Psoas muscle (tissue), 8 donors: Measurements from ENCODE around the gene SLC35F4. TPM values are rescaled to one million over a fixed set of nuclear protein-coding genes. Genes with fewer than 3 reads are reported as not detected.

Source experiments
- ATAC-seq, 4 donors: fragments of 200-7000 bp; cut with Tn5 transposase; one replicate each; pipeline ENCODE4 v1.9.1; 2020; ENCODE audit warnings: moderate library complexity in 3 of 4, mild to moderate bottlenecking in 2 of 4
- DNase-seq, 2 donors: peaks; one replicate each; pipeline ENCODE4 v3.0.0-alpha.2; 2020
- H3K27ac ChIP-seq: fragments of 200-600 bp; one replicate; pipeline ENCODE4 v1.8.0; 2022
- H3K27me3 ChIP-seq, 3 donors: fragments of 200-600 bp in 1 of 3; one replicate each; pipeline versions ENCODE4 v1.6.1 to v1.8.0; 2013 to 2022; ENCODE audit warnings: low read length in 2 of 3, mild to moderate bottlenecking in 2 of 3, moderate library complexity in 1 of 3; ENCODE audit not compliant: insufficient read depth in 3 of 3
- H3K36me3 ChIP-seq, 2 donors: fragments of 200-600 bp in 1 of 2; one replicate each; pipeline versions ENCODE4 v1.6.1 to v1.8.0; 2013 to 2022; ENCODE audit warnings: low read depth in 1 of 2, mild to moderate bottlenecking in 1 of 2, moderate library complexity in 1 of 2; ENCODE audit not compliant: insufficient read depth in 1 of 2
- H3K4me1 ChIP-seq: fragments of 200-600 bp; one replicate; pipeline ENCODE4 v1.8.0; 2022
- H3K4me3 ChIP-seq: fragments of 200-600 bp; one replicate; pipeline ENCODE4 v1.8.0; 2022; ENCODE audit warnings: mild to moderate bottlenecking
- H3K9me3 ChIP-seq: fragments of 200-600 bp; one replicate; pipeline ENCODE4 v1.8.0; 2022
- CTCF ChIP-seq: fragments of 200-600 bp; IDR thresholded peaks from one replicate; pipeline ENCODE4 v1.8.0; 2022; ENCODE audit warnings: antibody characterized with exemption
- WGBS, 3 donors: extraction: QIAGEN DNeasy Blood & Tissue Kit; methylation state at CpG; one replicate each; pipeline versions ENCODE4 v1.1.6 to v1.1.7; 2013; 5-methylcytosine and 5-hydroxymethylcytosine counted together
- intact Hi-C, 2 donors: fragments of 100-400 bp; cut with DNase I; formaldehyde crosslinking; loops; one replicate each; pipeline versions ENCODE4 v1.11.0 to v1.14.2; 2022
- polyA plus RNA-seq, 3 donors: library from polyadenylated mRNA; stranded (reverse); fragments of 200-250 nt; gene quantifications; one replicate each; pipeline ENCODE4 v1.2.3, GENCODE V29; 2013
- total RNA-seq, 4 donors: library from RNA; stranded (reverse); fragmentation: NEBNext Ultra II Directional in 2 of 4; extraction: Animal tissue kit (Norgen Biotek cat#: 25700) in 2 of 4; gene quantifications; one replicate each; pipeline versions ENCODE4 v1.2.1 to v1.2.4, GENCODE V29; 2021 to 2023
- donor health status: healthy with polysubstance abuse.
- donor health status: DM: no; HTN: no; CAD: no; lungs with moderate emphysema.
- donor health status: Bipolar disorder and iron deficiency.
- donor health status: healthy.
- donor health status: DM: yes; HTN: yes; CAD: no.
- donor health status: DM: no; HTN: no; CAD: no.
- donor health status: DM: no; HTN: no; CAD: no.
- donor health status: DM: yes; HTN: yes; CAD: no.

The SLC35F4 gene
- total and polyA plus RNA-seq, 7 donors: not detected

DNA sequence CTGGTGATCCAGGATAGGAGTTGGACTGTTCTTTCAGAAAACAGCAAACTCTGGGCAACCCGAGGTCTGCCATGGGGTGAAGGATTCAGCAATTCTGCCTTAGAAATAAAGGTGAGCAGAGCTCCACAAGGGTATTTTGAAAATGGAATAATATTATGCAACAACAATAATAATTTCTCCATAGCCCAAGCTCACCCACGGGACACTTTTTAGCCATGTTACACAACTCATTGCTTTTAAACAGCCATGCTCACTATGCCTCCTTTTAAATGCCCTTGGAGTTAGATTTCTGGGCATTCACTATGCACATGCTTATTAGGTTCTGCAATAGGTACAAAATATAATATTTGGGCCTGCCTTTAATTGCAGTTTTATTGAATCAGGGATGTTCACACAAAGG is 37.2 kb downstream of the SLC35F4 start:
- H3K27ac ChIP-seq: no peak overlapping the region
- ATAC-seq (no peak), DNase-seq (no peak)
- H3K27me3 ChIP-seq: no peaks in the 10 kb centered on the region
- no peak for TF ChIP-seq CTCF
- no peak overlapping the region for H3K4me3 ChIP-seq
- H3K9me3 ChIP-seq: peaks cover 10% of the 10 kb centered on the region
- intact Hi-C loops: no loop called here
- no peaks in the 10 kb centered on the region for H3K4me1 ChIP-seq
- no peaks in the 10 kb centered on the region for H3K36me3 ChIP-seq
- 66 to 71% (median 68%) methylated on average over 2 of the region's 2 CpGs for WGBS, 3 donors

DNA sequence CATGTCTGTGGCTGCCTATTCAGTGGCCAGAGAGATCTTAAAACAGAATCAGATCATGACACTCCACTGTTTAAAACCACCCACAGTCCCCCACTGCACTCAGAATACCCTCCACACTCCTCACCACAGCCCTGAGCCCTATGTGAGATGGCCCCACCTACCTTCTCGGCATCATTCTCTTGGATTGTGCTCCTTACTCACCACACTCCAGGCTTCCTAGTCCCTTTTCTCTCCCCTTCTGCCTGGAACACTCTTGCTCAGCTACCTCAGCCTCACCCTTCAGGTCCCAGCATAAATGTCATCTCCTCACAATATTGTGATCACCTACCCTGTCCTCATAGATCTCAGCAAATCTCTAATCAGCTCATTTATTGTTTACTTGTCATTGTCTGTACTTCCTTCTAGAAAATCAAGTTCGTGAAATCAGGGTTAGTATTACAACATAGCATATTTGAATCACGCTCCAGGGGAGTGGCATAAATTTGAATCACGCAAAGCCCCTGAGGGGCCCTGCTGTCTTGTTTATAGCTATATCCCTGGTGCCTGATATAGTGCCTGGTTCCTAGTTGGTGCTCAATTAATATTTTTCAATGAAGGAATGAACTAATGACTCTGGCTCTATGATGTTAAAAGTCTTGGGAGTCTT is 42.8 kb downstream of the SLC35F4 start:
- H3K36me3 ChIP-seq: no peaks in the 10 kb centered on the region
- no peak for TF ChIP-seq CTCF
- no peaks in the 10 kb centered on the region for H3K4me1 ChIP-seq
- ATAC-seq (no peak), DNase-seq (no peak)
- no peaks in the 10 kb centered on the region for H3K27me3 ChIP-seq
- H3K27ac ChIP-seq: no peak overlapping the region
- intact Hi-C loops: no loop called here
- H3K9me3 ChIP-seq: peaks cover 10% of the 10 kb centered on the region
- no peak overlapping the region for H3K4me3 ChIP-seq
- WGBS, 3 donors: 81 to 84% (median 84%) methylated on average over 4 of the region's 4 CpGs

- ATAC-seq: no peak
- intact Hi-C loops: no loop called here
- Histone ChIP-seq H3K27me3 (no peaks in the 10 kb centered on the region), H3K4me3 (no peak overlapping the region), H3K36me3 (no peaks in the 10 kb centered on the region), H3K4me1 (no peaks in the 10 kb centered on the region), H3K27ac (no peak overlapping the region), H3K9me3 (peaks cover 10% of the 10 kb centered on the region)
- no peak for DNase-seq
- no peak for TF ChIP-seq CTCF
Observed at GRCh38 chr14:57822081-57822480, 43.8 kb downstream of the SLC35F4 start.

- Histone ChIP-seq H3K4me3 (no peak overlapping the region), H3K9me3 (peaks cover 3% of the 10 kb centered on the region), H3K27ac (no peak overlapping the region), H3K36me3 (no peaks in the 10 kb centered on the region), H3K27me3 (no peaks in the 10 kb centered on the region), H3K4me1 (no peaks in the 10 kb centered on the region)
- WGBS, 3 donors: 90% methylated on average over 2 of the region's 2 CpGs
- no peak for DNase-seq
- intact Hi-C loops: no loop called here
- no peak for ATAC-seq
- no peak for TF ChIP-seq CTCF
Observed at GRCh38 chr14:57820581-57820980, 45.3 kb downstream of the SLC35F4 start.

DNA sequence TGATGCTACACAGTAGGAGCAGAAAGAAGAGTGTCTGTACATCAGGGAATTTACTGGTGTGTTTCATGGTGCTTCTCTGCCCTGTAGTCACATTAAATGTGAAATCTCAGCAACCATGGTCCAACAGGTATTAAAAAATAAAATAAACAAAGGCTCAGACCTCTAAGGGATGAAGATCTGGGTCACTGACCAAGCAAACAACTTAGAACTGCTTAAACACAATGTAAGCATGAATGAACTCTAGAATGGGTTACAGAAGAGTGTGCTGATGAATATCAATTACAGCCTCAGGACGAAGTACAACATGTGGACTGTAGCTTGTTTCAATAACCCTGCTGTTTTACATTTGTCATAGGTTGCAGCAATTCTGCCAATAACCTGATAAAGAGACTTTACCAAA is 47.4 kb downstream of the SLC35F4 start:
- WGBS, 3 donors: 21 to 54% (median 30%) methylated on average over 1 of the region's 1 CpG
- no peaks in the 10 kb centered on the region for H3K4me1 ChIP-seq
- no peak overlapping the region for H3K4me3 ChIP-seq
- no peaks in the 10 kb centered on the region for H3K9me3 ChIP-seq
- H3K27ac ChIP-seq: no peak overlapping the region
- ATAC-seq: no peak
- intact Hi-C loops: no loop called here
- no peaks in the 10 kb centered on the region for H3K36me3 ChIP-seq
- no peaks in the 10 kb centered on the region for H3K27me3 ChIP-seq
- TF ChIP-seq CTCF: no peak
- no peak for DNase-seq
